Stomach smooth muscle (tissue), 2 donors: Measurements from ENCODE around the gene PIP5K1C.
"Not testable (repeated sequence)": the region's sequence is repeated elsewhere in the genome, so short reads cannot be mapped to it uniquely, and the experiment has no call there.

Experiments
- H3K27ac ChIP-seq: one replicate; pipeline ENCODE4 v1.7.0; 2013; ENCODE audit warnings: mild to moderate bottlenecking, low read length, inconsistent platforms
- H3K27me3 ChIP-seq, 2 donors: one replicate each; pipeline ENCODE4 v1.7.0; 2013; ENCODE audit warnings: low read length in 2 of 2; ENCODE audit not compliant: insufficient read depth in 2 of 2, control insufficient read depth in 1 of 2
- H3K36me3 ChIP-seq, 2 donors: one replicate each; pipeline ENCODE4 v1.7.0; 2013; ENCODE audit warnings: low read length in 2 of 2; ENCODE audit not compliant: control insufficient read depth in 2 of 2, insufficient read depth in 2 of 2
- H3K4me1 ChIP-seq: one replicate; pipeline ENCODE4 v1.7.0; 2013; ENCODE audit warnings: low read length; ENCODE audit not compliant: control insufficient read depth, insufficient read depth
- H3K4me3 ChIP-seq, 2 donors: one replicate each; pipeline ENCODE4 v1.7.0; 2013; ENCODE audit warnings: low read length in 2 of 2
- H3K9ac ChIP-seq, 2 donors: one replicate each; pipeline ENCODE4 v1.7.0; 2013; ENCODE audit warnings: low read length in 2 of 2, mild to moderate bottlenecking in 1 of 2
- H3K9me3 ChIP-seq, 2 donors: one replicate each; pipeline ENCODE4 v1.7.0; 2013; ENCODE audit warnings: low read length in 2 of 2; ENCODE audit not compliant: control insufficient read depth in 2 of 2
- donor health status: healthy.
- donor health status: Pancreatic carcinoma.

The PIP5K1C gene

GRCh38 chr19:3651684-3652083 lies 48.6 kb downstream of the PIP5K1C start:
- H3K36me3 ChIP-seq: peaks cover 35 to 51% of the 10 kb centered on the region in 2 donors

DNA sequence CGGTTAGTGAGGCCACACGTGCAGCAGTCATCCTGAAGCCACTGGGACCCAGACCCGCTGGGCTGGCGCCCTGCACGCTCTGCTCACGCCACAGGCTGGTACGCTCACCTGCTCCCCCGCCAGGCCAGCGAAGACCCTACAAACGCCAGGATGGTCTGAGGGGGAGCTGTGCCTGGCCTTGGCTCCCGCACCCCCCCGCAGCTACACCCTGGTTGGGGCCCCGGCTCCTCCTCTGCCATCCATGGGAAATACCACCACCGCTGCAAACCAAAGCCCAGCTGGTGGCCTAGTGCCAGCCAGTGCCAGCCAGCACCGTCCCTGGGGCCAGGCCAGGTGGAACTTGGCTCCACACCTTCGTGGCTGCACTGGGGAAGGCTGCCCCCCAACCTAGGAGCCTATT lies 50.4 kb downstream of the PIP5K1C start:
- Histone ChIP-seq H3K27me3 (no peaks in the 10 kb centered on the region), H3K36me3 (peaks cover 46 to 57% of the 10 kb centered on the region in 2 donors), H3K27ac (no peak overlapping the region), H3K4me3 (no peak overlapping the region), H3K9me3 (no peaks in the 10 kb centered on the region), H3K4me1 (no peaks in the 10 kb centered on the region), H3K9ac (no peak overlapping the region)

More at GRCh38 chr19:3651684-3652083, 48.6 kb downstream of the PIP5K1C start:
- H3K9ac ChIP-seq: no peak overlapping the region
- H3K4me1 ChIP-seq: no peaks in the 10 kb centered on the region
- H3K9me3 ChIP-seq: no peaks in the 10 kb centered on the region
- no peak overlapping the region for H3K4me3 ChIP-seq
- H3K27ac ChIP-seq: no peak overlapping the region
- H3K27me3 ChIP-seq: no peaks in the 10 kb centered on the region

DNA sequence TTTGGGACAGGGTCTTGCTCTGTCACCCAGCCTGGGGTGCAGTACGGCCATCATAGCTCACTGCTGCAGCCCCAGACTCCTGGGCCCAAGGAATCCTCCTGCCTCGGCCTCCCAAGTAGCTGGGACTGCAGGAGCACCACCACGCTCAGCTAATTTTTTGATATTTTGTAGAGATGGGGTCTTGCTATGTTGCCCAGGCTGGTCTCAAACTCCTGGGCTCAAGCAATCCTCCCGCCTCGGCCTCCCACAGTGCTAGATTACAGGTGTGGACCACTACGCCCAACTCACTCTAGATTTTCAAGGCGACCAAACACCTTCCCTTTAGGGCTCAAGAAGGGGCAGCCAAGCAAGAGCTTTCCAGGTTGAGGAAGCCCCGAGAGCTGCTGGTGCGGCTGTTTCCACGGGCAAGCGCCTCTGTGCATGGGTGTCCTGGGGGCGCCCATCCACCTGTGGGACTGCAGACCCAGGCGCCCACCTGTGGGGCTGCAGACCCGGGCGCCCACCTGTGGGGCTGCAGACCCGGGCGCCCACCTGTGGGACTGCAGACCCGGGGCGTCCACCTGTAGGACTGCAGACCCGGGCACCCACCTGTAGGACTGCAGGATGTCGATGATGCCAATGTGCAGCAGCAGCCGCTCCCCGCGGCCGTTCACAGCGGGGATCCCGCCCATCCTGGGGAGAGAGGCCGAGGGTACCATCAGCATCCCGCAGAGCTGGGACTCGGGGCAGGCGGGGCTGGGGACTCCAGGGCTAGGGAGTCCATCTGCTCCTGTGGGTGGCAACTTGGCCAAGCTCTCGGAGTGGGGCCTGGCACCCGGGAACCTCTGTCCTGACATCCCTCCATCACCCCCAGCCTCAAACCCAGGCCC lies 52.0 kb downstream of the PIP5K1C start:
- no peaks in the 10 kb centered on the region for H3K4me1 ChIP-seq
- no peak overlapping the region for H3K4me3 ChIP-seq
- peaks cover 47 to 54% of the 10 kb centered on the region in 2 donors for H3K36me3 ChIP-seq
- no peak overlapping the region for H3K9ac ChIP-seq
- H3K27me3 ChIP-seq: no peaks in the 10 kb centered on the region
- no peak overlapping the region for H3K27ac ChIP-seq
- H3K9me3 ChIP-seq: no peaks in the 10 kb centered on the region

DNA sequence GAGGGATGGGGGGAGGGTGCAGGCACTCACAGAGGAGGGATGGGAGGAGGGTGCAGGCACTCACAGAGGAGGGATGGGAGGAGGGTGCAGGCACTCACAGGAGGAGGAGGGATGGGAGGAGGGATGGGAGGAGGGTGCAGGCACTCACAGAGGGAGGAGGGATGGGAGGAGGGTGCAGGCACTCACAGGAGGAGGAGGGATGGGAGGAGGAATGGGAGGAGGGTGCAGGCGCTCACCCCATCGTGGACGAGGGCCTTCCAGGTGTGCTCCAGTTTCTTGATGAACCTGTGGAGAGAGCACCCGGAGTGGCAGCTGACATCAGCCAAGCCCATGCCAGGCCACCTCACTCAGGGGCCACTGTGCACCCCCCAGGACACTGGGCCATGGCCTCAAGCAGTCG lies 53.2 kb downstream of the PIP5K1C start:
- not testable (repeated sequence) for H3K4me1 ChIP-seq, H3K27ac ChIP-seq, H3K4me3 ChIP-seq, H3K27me3 ChIP-seq, H3K9ac ChIP-seq, H3K9me3 ChIP-seq
- peaks cover 46 to 49% of the 10 kb centered on the region in 2 donors for H3K36me3 ChIP-seq

DNA sequence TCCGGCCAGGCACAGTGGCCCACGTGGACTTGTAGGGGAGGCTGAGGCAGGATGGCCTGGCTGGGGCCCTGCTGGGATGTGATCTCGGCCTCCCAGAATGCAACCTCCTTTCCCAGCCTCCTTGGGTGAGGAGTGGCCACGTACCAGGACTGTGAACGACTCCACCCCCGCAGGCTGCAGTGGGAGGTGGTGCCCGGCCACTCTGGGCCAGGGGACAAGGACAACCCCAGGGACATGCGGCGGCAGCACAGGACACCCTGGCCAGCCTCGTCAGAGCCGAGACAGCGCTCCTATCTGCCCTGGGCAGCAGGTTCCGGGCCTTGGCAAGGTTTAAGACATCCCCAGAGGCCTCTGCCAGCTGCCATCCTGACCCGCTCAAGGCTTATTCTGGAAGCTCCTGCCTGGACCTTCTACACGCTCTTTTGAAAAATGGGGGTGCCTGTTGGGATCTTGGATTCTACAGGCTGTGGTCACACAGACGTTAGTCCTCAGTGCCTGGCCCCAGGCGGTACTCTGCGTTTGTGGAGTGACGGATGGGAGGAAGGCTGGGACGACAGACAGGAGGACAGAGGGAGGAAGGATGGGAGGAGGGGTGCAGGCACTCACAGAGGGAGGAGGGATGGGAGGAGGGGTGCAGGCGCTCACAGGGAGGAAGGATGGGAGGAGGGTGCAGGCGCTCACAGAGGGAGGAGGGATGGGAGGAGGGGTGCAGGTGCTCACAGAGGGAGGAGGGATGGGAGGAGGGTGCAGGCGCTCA lies 53.8 kb downstream of the PIP5K1C start:
- Histone ChIP-seq H3K27ac (no peak overlapping the region), H3K27me3 (no peaks in the 10 kb centered on the region), H3K4me3 (no peak overlapping the region), H3K4me1 (no peaks in the 10 kb centered on the region), H3K36me3 (peaks cover 43 to 45% of the 10 kb centered on the region in 2 donors), H3K9ac (no peak overlapping the region), H3K9me3 (no peaks in the 10 kb centered on the region)

DNA sequence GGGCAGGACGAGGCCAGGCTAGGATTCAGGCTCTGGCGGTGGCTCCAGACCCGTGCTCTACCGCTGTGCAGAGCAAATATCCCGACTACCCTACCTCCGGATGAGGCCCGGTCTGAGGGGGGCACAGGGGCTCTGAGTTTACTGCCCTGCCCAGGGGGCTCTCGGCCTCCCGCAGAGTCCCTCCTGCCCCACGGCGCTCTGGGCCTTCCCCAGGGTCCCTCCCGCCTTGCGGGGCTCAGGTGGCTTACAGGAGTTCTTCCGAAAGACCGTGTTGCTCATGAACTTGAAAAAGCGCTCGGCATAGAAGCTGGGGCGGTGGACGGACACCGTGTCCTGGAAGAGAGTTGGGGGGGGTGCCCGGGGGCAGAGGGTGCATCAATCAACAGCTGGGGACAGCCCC lies 54.5 kb downstream of the PIP5K1C start:
- no peaks in the 10 kb centered on the region for H3K9me3 ChIP-seq
- H3K36me3 ChIP-seq: peaks cover 40 to 41% of the 10 kb centered on the region in 2 donors
- H3K4me1 ChIP-seq: no peaks in the 10 kb centered on the region
- no peak overlapping the region for H3K9ac ChIP-seq
- H3K27ac ChIP-seq: no peak overlapping the region
- no peaks in the 10 kb centered on the region for H3K27me3 ChIP-seq
- H3K4me3 ChIP-seq: no peak overlapping the region

DNA sequence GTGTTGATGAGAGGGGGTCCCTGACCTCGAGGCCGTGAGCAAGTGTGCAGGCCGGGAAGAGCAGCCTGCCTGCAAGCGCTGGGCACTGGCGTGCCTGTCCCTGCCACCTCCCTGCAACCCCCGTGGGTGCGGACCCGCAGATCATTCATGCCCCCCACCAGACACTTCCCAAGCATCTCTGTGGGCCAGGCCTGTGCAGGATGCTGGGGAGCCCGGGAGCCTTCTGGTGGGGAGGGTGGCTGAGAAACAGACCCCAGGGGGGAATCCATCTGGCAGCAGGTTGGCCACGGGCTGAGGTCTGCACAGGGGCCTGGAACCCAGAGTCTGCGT lies 55.2 kb downstream of the PIP5K1C start:
- Histone ChIP-seq H3K9ac (no peak overlapping the region), H3K27me3 (no peaks in the 10 kb centered on the region), H3K36me3 (peaks cover 35 to 37% of the 10 kb centered on the region in 2 donors), H3K9me3 (no peaks in the 10 kb centered on the region), H3K4me1 (no peaks in the 10 kb centered on the region), H3K4me3 (no peak overlapping the region), H3K27ac (no peak overlapping the region)

- no peak overlapping the region for H3K9ac ChIP-seq
- H3K36me3 ChIP-seq: peaks cover 38 to 42% of the 10 kb centered on the region in 2 donors
- no peaks in the 10 kb centered on the region for H3K9me3 ChIP-seq
- H3K4me3 ChIP-seq: no peak overlapping the region
- no peaks in the 10 kb centered on the region for H3K4me1 ChIP-seq
- no peaks in the 10 kb centered on the region for H3K27me3 ChIP-seq
- no peak overlapping the region for H3K27ac ChIP-seq
These were observed 55.8 kb downstream of the PIP5K1C start for GRCh38 chr19:3644351-3645066.

DNA sequence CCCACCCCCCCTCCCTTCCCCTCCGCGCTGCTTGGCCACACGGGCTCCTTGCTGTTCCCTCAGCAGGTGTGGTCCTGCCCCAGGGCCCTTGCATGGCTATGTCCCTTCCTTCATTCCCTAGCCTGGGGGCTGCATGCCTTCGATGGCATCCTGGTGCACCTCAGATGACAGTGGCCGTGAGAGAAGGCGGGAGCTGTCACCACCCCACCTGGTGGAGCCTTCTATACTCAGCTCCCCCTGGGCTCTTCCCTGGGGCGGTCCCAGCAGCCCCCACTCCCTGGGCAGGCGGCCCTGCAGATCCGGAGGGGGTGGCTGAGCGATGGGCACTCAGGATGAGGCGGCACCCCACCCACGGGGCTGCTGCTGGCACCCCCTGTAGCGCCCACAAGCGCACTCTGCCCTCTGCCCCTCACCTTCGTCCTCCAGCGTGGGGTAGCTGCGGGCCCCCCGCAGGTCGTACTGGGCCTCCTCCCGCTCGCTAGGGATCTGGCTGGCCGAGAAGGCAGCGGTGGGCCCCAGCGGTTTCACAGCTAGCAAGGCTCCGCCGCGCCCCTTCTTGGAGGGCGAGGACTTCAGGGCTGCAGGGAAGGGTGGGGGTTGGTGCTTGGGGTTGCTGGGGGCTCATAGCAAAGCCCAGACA lies 56.5 kb downstream of the PIP5K1C start:
- H3K9me3 ChIP-seq: no peaks in the 10 kb centered on the region
- no peak overlapping the region for H3K4me3 ChIP-seq
- H3K4me1 ChIP-seq: no peaks in the 10 kb centered on the region
- H3K27me3 ChIP-seq: no peaks in the 10 kb centered on the region
- peaks cover 43 to 45% of the 10 kb centered on the region in 2 donors for H3K36me3 ChIP-seq
- no peak overlapping the region for H3K9ac ChIP-seq
- H3K27ac ChIP-seq: no peak overlapping the region

- H3K4me3 ChIP-seq: no peak overlapping the region
- H3K27ac ChIP-seq: no peak overlapping the region
- no peaks in the 10 kb centered on the region for H3K9me3 ChIP-seq
- no peak overlapping the region for H3K9ac ChIP-seq
- H3K4me1 ChIP-seq: no peaks in the 10 kb centered on the region
- H3K27me3 ChIP-seq: no peaks in the 10 kb centered on the region
- H3K36me3 ChIP-seq: peaks cover 49 to 50% of the 10 kb centered on the region in 2 donors
These were observed 57.1 kb downstream of the PIP5K1C start for GRCh38 chr19:3642987-3643673.
